HEK293 (cell line): Measurements from ENCODE around the gene CSMD2.
A peak's percentile ranks its signal among the peaks of the same experiment; 100 is the strongest.

Experiments
- CTCF ChIP-seq: fragments of 450-650 bp; formaldehyde crosslinking; IDR thresholded peaks from 2 replicates; pipeline ENCODE4 v1.5.1; 2016; ENCODE audit warnings: missing biosample characterization, missing genetic modification characterization
- HOXC10 ChIP-seq: sonication (generic); formaldehyde crosslinking; IDR thresholded peaks from 2 replicates; pipeline ENCODE4 v1.8.1; 2023; ENCODE audit warnings: mild to moderate bottlenecking, missing genetic modification reagents
- KLF8 ChIP-seq: fragments of 450-650 bp; formaldehyde crosslinking; IDR thresholded peaks from 2 replicates; pipeline ENCODE4 v1.5.1; 2016; ENCODE audit warnings: missing biosample characterization, missing genetic modification characterization
- OSR2 ChIP-seq: fragments of 450-650 bp; formaldehyde crosslinking; IDR thresholded peaks from 2 replicates; pipeline ENCODE4 v1.5.1; 2016; ENCODE audit warnings: missing biosample characterization, missing genetic modification characterization
- PBX3 ChIP-seq: sonication (generic); formaldehyde crosslinking; IDR thresholded peaks from 2 replicates; pipeline ENCODE4 v1.8.1; 2022; ENCODE audit warnings: mild to moderate bottlenecking, moderate library complexity, missing genetic modification reagents
- PRDM10 ChIP-seq: fragments of 450-650 bp; formaldehyde crosslinking; IDR thresholded peaks from 2 replicates; pipeline ENCODE4 v1.5.1; 2016; ENCODE audit warnings: missing biosample characterization, missing genetic modification characterization
- PRDM6 ChIP-seq: fragments of 450-650 bp; formaldehyde crosslinking; IDR thresholded peaks from 2 replicates; pipeline ENCODE4 v1.5.1; 2017; ENCODE audit warnings: missing biosample characterization, missing genetic modification characterization
- TCF7L2 ChIP-seq: IDR thresholded peaks from 2 replicates; pipeline ENCODE4 v1.6.1; 2011; ENCODE audit warnings: low read depth, mild to moderate bottlenecking, inconsistent platforms, low read length, moderate library complexity, borderline replicate concordance
- WT1 ChIP-seq: fragments of 450-650 bp; formaldehyde crosslinking; IDR thresholded peaks from 2 replicates; pipeline ENCODE4 v1.5.1; 2016; ENCODE audit warnings: missing biosample characterization, missing genetic modification characterization
- ZBTB20 ChIP-seq: fragments of 450-650 bp; formaldehyde crosslinking; IDR thresholded peaks from 2 replicates; pipeline ENCODE4 v1.5.1; 2016; ENCODE audit warnings: missing biosample characterization, missing genetic modification characterization
- ZBTB21 ChIP-seq: fragments of 450-650 bp; formaldehyde crosslinking; IDR thresholded peaks from 2 replicates; pipeline ENCODE4 v1.5.1; 2017; ENCODE audit warnings: missing biosample characterization, missing genetic modification characterization
- ZFP3 ChIP-seq: fragments of 450-650 bp; formaldehyde crosslinking; IDR thresholded peaks from 2 replicates; pipeline ENCODE4 v1.5.1; 2016; ENCODE audit warnings: low read depth, missing biosample characterization, missing genetic modification characterization
- ZFP37 ChIP-seq: fragments of 450-650 bp; formaldehyde crosslinking; IDR thresholded peaks from 2 replicates; pipeline ENCODE4 v1.5.1; 2016; ENCODE audit warnings: missing biosample characterization, missing genetic modification characterization
- ZNF10 ChIP-seq: fragments of 450-650 bp; formaldehyde crosslinking; IDR thresholded peaks from 2 replicates; pipeline ENCODE4 v1.5.1; 2017; ENCODE audit warnings: missing biosample characterization, missing genetic modification characterization
- ZNF16 ChIP-seq: fragments of 450-650 bp; formaldehyde crosslinking; IDR thresholded peaks from 2 replicates; pipeline ENCODE4 v1.5.1; 2016; ENCODE audit warnings: low read depth, missing biosample characterization, missing genetic modification characterization
- ZNF202 ChIP-seq: fragments of 450-650 bp; formaldehyde crosslinking; IDR thresholded peaks from 2 replicates; pipeline ENCODE4 v1.5.1; 2016; ENCODE audit warnings: missing biosample characterization, missing genetic modification characterization, borderline replicate concordance
- ZNF214 ChIP-seq: fragments of 450-650 bp; formaldehyde crosslinking; IDR thresholded peaks from 2 replicates; pipeline ENCODE4 v1.5.1; 2017; ENCODE audit warnings: missing biosample characterization, mild to moderate bottlenecking, missing genetic modification characterization, borderline replicate concordance
- ZNF302 ChIP-seq: fragments of 450-650 bp; formaldehyde crosslinking; IDR thresholded peaks from 2 replicates; pipeline ENCODE4 v1.5.1; 2016; ENCODE audit warnings: missing biosample characterization, missing genetic modification characterization, low read depth
- ZNF426 ChIP-seq: fragments of 450-650 bp; formaldehyde crosslinking; IDR thresholded peaks from 2 replicates; pipeline ENCODE4 v1.5.1; 2017; ENCODE audit warnings: missing biosample characterization, missing genetic modification characterization, mild to moderate bottlenecking, inconsistent platforms, moderate library complexity
- ZNF488 ChIP-seq: fragments of 450-650 bp; formaldehyde crosslinking; IDR thresholded peaks from 2 replicates; pipeline ENCODE4 v1.5.1; 2016; ENCODE audit warnings: missing biosample characterization, missing genetic modification characterization
- ZNF513 ChIP-seq: fragments of 450-650 bp; IDR thresholded peaks from 2 replicates; pipeline ENCODE4 v1.5.1; 2018; ENCODE audit warnings: missing biosample characterization, missing genetic modification characterization
- ZNF514 ChIP-seq: fragments of 450-650 bp; formaldehyde crosslinking; IDR thresholded peaks from 2 replicates; pipeline ENCODE4 v1.5.1; 2016; ENCODE audit warnings: missing biosample characterization, missing genetic modification characterization
- ZNF585B ChIP-seq: fragments of 450-650 bp; formaldehyde crosslinking; IDR thresholded peaks from 2 replicates; pipeline ENCODE4 v1.5.1; 2016; ENCODE audit warnings: missing biosample characterization, missing genetic modification characterization
- ZNF626 ChIP-seq: fragments of 450-650 bp; sonication (Bioruptor Pico); formaldehyde crosslinking; IDR thresholded peaks from 2 replicates; pipeline ENCODE4 v1.5.1; 2018; ENCODE audit warnings: missing biosample characterization, missing genetic modification characterization, inconsistent platforms
- ZNF660 ChIP-seq: fragments of 450-650 bp; IDR thresholded peaks from 2 replicates; pipeline ENCODE4 v1.5.1; 2018; ENCODE audit warnings: missing biosample characterization, mild to moderate bottlenecking, missing genetic modification characterization
- ZNF704 ChIP-seq: fragments of 450-650 bp; formaldehyde crosslinking; IDR thresholded peaks from 2 replicates; pipeline ENCODE4 v1.5.1; 2016; ENCODE audit warnings: missing biosample characterization, missing genetic modification characterization
- ZNF768 ChIP-seq: fragments of 450-650 bp; formaldehyde crosslinking; IDR thresholded peaks from 2 replicates; pipeline ENCODE4 v1.5.1; 2018; ENCODE audit warnings: missing biosample characterization, mild to moderate bottlenecking, missing genetic modification characterization
- ZNF785 ChIP-seq: fragments of 450-650 bp; formaldehyde crosslinking; IDR thresholded peaks from 2 replicates; pipeline ENCODE4 v1.5.1; 2016; ENCODE audit warnings: missing biosample characterization, missing genetic modification characterization
- ZNF791 ChIP-seq: fragments of 450-650 bp; formaldehyde crosslinking; IDR thresholded peaks from 2 replicates; pipeline ENCODE4 v1.5.1; 2016; ENCODE audit warnings: missing biosample characterization, missing genetic modification characterization
- ZNF843 ChIP-seq: fragments of 450-650 bp; formaldehyde crosslinking; IDR thresholded peaks from 2 replicates; pipeline ENCODE4 v1.5.1; 2016; ENCODE audit warnings: missing biosample characterization, missing genetic modification characterization

CSMD2 gene

GRCh38 chr1:33470495-33471012, 694.5 kb downstream of the CSMD2 start (continued):
- peak; percentile 93 for TF ChIP-seq CTCF (tag by site-specific recombination)
- TF ChIP-seq ZBTB21: no peak
- no peak for TF ChIP-seq ZNF202 (tag by site-specific recombination)
- no peak for TF ChIP-seq ZNF785
- no peak for TF ChIP-seq ZBTB20 (tag by site-specific recombination)
- TF ChIP-seq ZNF626 (tag by site-specific recombination): no peak
- TF ChIP-seq ZNF214 (tag by site-specific recombination): no peak
- TF ChIP-seq TCF7L2: no peak
- peak; percentile 96 for TF ChIP-seq PRDM10
- TF ChIP-seq ZNF10: no peak
- TF ChIP-seq ZNF513: no peak
- TF ChIP-seq ZNF843: no peak
- TF ChIP-seq ZNF302: no peak
- TF ChIP-seq ZNF514 (tag by site-specific recombination): no peak
- no peak for TF ChIP-seq ZNF488 (tag by site-specific recombination)
- TF ChIP-seq PBX3 (CRISPR knock-in tag): no peak
- no peak for TF ChIP-seq HOXC10
- no peak for TF ChIP-seq KLF8 (tag by site-specific recombination)
- no peak for TF ChIP-seq OSR2 (tag by site-specific recombination)
- 0 out of 2 replicates have a peak, but pooled peaks have one; percentile 9 for TF ChIP-seq WT1 (tag by site-specific recombination)
- TF ChIP-seq ZNF704 (tag by site-specific recombination): no peak
- no peak for TF ChIP-seq PRDM6 (tag by site-specific recombination)
- no peak for TF ChIP-seq ZNF16 (tag by site-specific recombination)
- TF ChIP-seq ZFP37 (tag by site-specific recombination): no peak
- no peak for TF ChIP-seq ZFP3
- peak; percentile 63; the same call in 1 of the 2 replicates for TF ChIP-seq ZNF660
- no peak for TF ChIP-seq ZNF585B (tag by site-specific recombination)
- TF ChIP-seq ZNF791 (tag by site-specific recombination): no peak
- no peak for TF ChIP-seq ZNF768 (tag by site-specific recombination)
- no peak for TF ChIP-seq ZNF426 (tag by site-specific recombination)
